ENCODE data around the gene AGPAT1.
"Not testable (repeated sequence)": the region's sequence is repeated elsewhere in the genome, so short reads cannot be mapped to it uniquely, and the experiment has no call there.

Gene AGPAT1

GRCh38 chr6:32175711-32176475, at the start of gene AGPAT1:
Gene AGPAT1 (minus strand): TSS chr6:32176084. CDS start chr6:32171496, 4,588 bp downstream.
- peak; percentile 91 for DNase-seq (ENCODE audit: low read depth)

GRCh38 chr6:32224696-32225095, 48.8 kb upstream of the AGPAT1 start:
- no peak for DNase-seq (ENCODE audit: low read depth)

GRCh38 chr6:32223258-32224235, 47.7 kb upstream of the AGPAT1 start, which contains the start of gene NOTCH4:
Gene NOTCH4 (minus strand): TSS chr6:32224067. CDS start chr6:32223928, 139 bp downstream.
- DNase-seq (ENCODE audit: low read depth), result no peak

- no peak for DNase-seq (ENCODE audit: low read depth)
These were observed 46.7 kb upstream of the AGPAT1 start for GRCh38 chr6:32222333-32223230.

- DNase-seq (ENCODE audit: low read depth), result no peak
These were observed 44.1 kb upstream of the AGPAT1 start for GRCh38 chr6:32220021-32220420.

GRCh38 chr6:32218167-32218566, 42.3 kb upstream of the AGPAT1 start:
- DNase-seq (ENCODE audit: low read depth), result no peak

GRCh38 chr6:32216998-32217397, 41.1 kb upstream of the AGPAT1 start:
- no peak for DNase-seq (ENCODE audit: low read depth)

GRCh38 chr6:32216285-32216684, 40.4 kb upstream of the AGPAT1 start:
- no peak for DNase-seq (ENCODE audit: low read depth)

GRCh38 chr6:32215617-32216016, 39.7 kb upstream of the AGPAT1 start:
- no peak for DNase-seq (ENCODE audit: low read depth)

- no peak for DNase-seq (ENCODE audit: low read depth)
These were observed 38.2 kb upstream of the AGPAT1 start for GRCh38 chr6:32214126-32214525.

GRCh38 chr6:32213649-32214048, 37.8 kb upstream of the AGPAT1 start:
- no peak for DNase-seq (ENCODE audit: low read depth)

- DNase-seq (ENCODE audit: low read depth), result no peak
These were observed 36.3 kb upstream of the AGPAT1 start for GRCh38 chr6:32212076-32212760.

GRCh38 chr6:32211432-32211831, 35.5 kb upstream of the AGPAT1 start:
- DNase-seq (ENCODE audit: low read depth), result not testable (repeated sequence)

- no peak for DNase-seq (ENCODE audit: low read depth)
These were observed 34.3 kb upstream of the AGPAT1 start for GRCh38 chr6:32210191-32210601.

GRCh38 chr6:32208996-32209395, 33.1 kb upstream of the AGPAT1 start:
- DNase-seq (ENCODE audit: low read depth), result no peak

- DNase-seq (ENCODE audit: low read depth), result no peak
These were observed 28.4 kb upstream of the AGPAT1 start for GRCh38 chr6:32204268-32204715.

- no peak for DNase-seq (ENCODE audit: low read depth)
These were observed 27.8 kb upstream of the AGPAT1 start for GRCh38 chr6:32203426-32204267.

GRCh38 chr6:32202186-32202585, 26.3 kb upstream of the AGPAT1 start:
- no peak for DNase-seq (ENCODE audit: low read depth)

- DNase-seq (ENCODE audit: low read depth), result no peak
These were observed 25.0 kb upstream of the AGPAT1 start for GRCh38 chr6:32200711-32201475.

All from non-pigmented ciliary epithelial cell (primary cell).